Epidermal melanocyte (primary cell): ENCODE data around the gene PAK5.

Experiments
- DNase-seq: peaks from one replicate; pipeline ENCODE4 v3.0.0; 2011; ENCODE audit warnings: low spot score; ENCODE audit not compliant: insufficient read length

The PAK5 gene

DNA sequence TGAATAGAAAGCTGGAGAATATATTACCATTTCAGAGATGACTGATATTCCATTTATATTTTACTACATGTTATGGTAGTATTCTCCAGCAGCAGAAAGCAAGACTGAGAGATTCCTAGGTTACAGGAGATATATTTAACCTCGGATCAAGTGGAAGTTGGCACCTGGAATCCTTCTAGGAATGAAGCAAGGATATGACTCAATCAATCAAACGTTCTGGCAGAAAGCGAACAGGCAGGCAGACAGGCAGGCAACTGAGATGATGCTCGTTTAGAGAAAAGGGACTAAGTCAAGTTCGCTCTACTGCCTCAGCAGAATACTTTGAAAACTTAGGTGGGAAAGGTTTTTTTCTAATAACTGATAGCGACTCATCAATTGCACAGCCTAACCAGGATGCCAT lies 46.2 kb downstream of the PAK5 start:
- DNase-seq, result no peak

DNA sequence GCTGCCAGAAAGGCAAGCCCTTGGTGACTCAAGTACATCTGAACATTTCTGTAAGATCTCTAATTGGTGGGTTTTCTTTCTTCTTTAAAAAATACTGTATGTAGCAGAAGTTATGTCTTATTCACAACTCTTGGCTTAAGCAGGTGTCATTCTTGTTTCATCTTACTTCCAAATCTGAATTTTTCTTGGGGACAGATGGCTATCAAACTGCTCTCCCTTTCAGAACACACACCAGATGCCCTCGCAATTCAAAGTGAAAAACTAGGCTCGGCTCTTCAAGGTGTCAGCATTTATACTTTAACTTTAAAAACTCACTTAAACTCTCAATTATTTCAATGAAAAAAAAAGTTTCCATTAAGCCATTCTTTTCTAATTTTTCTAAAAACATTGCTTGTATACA lies 49.7 kb downstream of the PAK5 start:
- no peak for DNase-seq

GRCh38 chr20:9775176-9775575 lies 63.7 kb downstream of the PAK5 start:
- no peak for DNase-seq

DNA sequence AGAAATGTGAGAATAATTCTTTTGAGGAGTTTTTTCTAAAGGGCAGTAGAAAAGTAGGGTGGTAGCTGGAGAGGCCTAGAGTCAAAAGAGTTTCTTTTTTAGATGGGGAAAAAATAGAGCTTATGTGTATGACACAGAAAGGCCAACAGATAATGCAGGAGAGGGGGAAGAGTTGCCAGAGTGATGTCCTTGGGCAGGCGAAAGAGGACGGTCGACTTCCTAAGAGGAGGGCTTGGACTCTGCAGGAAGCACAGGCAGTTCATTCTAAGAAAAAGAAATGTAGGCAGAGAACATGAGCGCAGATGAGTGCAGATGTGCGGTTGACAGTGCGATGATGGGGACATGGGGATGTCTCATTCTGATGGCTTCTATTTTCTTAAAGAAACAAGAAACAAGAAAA lies 68.9 kb downstream of the PAK5 start:
- DNase-seq, result no peak

DNA sequence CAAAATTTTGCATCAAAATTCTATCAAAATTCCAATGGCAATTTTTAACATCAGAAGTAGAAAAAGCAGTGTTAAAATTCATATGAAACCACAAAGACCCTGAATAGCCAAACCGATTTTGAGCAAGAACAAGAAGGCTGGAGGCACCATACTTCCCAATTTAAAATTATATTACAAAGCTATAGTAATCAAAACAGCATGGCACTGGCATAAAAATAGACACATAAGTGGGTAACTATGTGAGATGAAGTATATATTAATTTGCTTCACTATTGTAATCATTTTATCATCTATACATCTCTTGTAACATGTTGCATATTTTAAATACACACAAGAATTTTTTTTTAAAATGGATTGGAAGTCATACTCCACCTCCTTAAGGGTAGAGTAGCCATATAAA lies 77.4 kb downstream of the PAK5 start:
- DNase-seq, result no peak

GRCh38 chr20:9759392-9759791 lies 79.5 kb downstream of the PAK5 start:
- DNase-seq, result no peak

- no peak for DNase-seq
These were observed 80.1 kb downstream of the PAK5 start for GRCh38 chr20:9758752-9759151.

- DNase-seq, result no peak
These were observed 82.2 kb downstream of the PAK5 start for GRCh38 chr20:9756660-9757059.

- DNase-seq, result no peak
These were observed 83.6 kb downstream of the PAK5 start for GRCh38 chr20:9755301-9755700.

- no peak for DNase-seq
These were observed 94.3 kb downstream of the PAK5 start for GRCh38 chr20:9744551-9744950.

DNA sequence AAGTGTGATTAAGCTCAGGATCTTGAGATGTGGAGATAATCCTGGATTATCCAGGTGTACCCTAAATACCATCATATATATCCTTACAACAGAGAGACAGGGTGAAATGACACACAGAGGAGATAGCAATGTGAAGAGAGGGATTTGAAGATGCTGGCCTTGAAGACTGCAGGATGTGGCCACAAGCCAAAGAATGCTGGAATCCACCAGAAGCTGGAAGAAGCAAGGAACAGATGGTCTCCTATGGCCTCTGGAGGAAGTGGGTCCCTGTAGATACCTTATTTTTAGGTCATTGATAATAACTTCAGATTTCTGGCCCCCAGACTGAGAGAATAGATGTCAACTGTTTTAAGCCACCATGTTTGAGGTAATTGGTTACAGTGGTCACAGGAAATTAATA lies 95.0 kb downstream of the PAK5 start:
- no peak for DNase-seq

DNA sequence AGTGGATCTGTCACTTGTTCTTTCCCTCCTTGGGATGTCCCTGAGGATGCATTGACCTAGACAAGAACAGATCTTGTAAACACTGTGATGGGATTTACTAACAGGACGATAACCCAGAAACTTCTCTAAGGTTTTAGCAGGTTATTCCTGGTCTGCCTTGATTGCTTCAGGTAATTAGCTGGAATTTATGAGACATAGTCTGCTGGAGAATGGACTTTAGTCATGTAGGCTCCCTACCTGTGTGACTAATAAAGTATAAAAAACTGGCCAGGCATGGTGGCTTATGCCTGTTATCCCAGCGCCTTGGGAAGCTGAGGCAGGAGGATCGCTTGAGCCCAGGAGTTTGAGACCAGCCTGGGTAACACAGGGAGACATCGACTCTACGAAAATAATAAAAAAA lies 96.1 kb downstream of the PAK5 start:
- DNase-seq, result no peak

- DNase-seq, result no peak
These were observed 96.9 kb downstream of the PAK5 start for GRCh38 chr20:9741996-9742395.

DNA sequence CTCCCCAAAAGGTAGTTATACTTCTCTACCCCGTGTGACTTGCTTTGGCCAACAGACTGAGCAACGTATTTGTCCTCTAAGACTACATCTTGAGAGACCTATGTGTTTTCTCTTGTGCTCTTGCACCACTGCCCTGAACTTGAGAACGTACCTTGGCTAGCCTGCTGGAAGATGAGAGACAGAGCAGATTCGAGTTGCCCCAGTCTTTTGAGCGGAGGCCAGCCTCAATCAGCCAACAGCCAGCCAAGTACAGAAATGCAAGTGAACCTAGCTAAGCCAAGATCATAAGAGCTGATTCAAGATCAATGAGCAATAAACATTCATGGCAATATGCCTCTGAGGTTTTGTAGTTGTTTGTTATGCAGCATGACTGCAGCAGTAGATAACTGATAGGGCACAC lies 98.4 kb downstream of the PAK5 start:
- DNase-seq, result no peak

DNA sequence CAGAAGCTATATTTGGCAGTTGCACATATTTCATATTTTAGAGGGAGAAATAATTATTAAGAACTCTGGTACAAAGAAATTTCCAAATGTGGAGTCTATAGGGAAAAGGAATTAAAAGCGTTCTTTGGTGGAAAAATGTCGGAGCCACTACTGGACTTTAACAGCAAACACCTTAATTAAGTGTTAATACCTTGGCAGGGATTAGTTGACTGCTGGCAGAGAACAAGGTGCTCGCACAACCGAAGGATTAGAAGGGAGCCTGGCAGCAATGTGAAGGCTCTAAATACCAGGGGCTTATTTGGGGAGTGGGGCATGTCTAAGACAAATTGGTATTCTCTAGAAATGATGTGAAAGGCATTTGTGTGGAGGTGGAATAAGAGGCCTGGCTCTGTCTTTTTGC lies 98.9 kb downstream of the PAK5 start:
- DNase-seq, result no peak

GRCh38 chr20:9736373-9736772 lies 102.5 kb downstream of the PAK5 start:
- no peak for DNase-seq

DNA sequence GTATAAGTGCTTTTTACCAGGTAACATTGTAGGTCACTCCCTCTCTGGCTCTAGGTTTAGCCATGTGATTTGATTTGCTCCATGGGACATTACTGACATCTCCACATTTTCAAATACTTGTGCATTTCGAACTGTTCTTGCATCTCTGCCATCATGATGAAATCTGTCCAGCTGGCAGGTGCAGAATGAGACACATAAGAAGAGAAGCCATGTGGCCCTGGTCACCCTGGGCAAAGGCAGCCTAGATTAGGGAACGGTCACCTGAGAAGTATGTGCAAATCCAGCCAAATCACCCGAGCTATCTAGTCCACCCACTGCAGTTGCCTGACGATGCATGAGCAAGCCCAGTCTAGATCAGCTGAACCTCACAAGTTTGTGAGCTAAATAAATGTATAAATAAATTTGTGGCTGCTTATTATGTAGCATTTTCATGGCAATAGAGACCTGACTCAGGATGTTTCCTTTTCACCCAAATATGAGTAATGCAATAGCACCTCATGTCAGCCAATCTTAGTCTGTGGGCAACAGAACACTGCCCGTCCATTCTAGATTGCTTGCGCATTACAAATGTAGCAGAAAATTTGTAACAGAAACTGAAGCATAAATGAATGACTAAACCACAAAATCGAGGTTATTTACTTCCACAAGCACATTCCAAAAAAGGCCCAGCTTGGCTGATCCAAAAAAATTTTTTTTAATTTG lies 115.2 kb downstream of the PAK5 start:
- DNase-seq, result no peak

GRCh38 chr20:9711872-9712271 lies 127.0 kb downstream of the PAK5 start:
- DNase-seq, result no peak

- DNase-seq, result no peak
These were observed 128.2 kb downstream of the PAK5 start for GRCh38 chr20:9710685-9711084.

- no peak for DNase-seq
These were observed 133.0 kb downstream of the PAK5 start for GRCh38 chr20:9705722-9706476.

DNA sequence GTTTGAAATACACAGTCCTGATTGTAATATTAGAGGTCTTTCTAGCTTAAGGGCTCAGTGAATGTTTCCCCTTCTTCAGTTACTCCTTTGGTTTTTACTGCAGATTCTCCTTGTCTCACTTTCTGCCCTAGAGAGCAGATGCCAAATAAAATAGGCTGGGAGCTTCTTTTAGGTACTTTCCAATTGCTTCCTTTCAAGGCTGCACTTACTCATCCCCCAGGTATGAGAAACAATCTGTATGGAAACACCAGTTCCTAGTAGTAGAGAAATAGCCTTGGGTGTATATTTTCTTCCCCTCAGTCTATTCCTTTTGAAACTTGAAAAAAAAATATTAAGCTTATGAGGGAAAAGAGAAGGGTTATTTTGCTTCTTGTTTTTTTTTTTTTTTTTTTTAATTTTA lies 139.7 kb downstream of the PAK5 start:
- DNase-seq, result no peak

- no peak for DNase-seq
These were observed 149.8 kb downstream of the PAK5 start for GRCh38 chr20:9689041-9689440.

DNA sequence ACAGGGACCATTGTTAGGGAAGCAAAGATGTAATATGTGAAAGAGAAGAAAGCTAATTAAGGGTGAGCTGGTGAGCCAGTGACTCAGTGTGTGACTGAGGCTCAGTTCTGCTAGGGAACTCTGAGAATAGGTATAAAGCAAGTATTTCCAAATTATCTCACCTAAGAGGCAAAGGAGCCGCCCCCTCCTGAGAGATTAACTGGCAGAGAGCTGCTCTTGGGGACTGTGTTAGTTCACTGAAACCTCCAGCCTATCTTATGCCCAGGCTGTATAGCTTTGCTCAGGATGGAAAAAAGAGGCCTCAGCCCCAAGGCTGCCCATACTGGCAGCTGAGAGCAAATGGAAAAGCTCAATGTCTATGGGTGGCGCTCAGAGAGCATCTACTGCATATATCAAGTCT lies 152.0 kb downstream of the PAK5 start:
- no peak for DNase-seq
